HL-60 (cell line): ENCODE data around the gene ADRA2C.

Experiments used
- DNase-seq, 2 experiments: peaks; one replicate each; pipeline ENCODE4 v3.0.0-alpha.2; 2010 to 2020; ENCODE audit warnings: low read depth in 1 of 2, low spot score in 1 of 2
- H3K27ac ChIP-seq: fragments of 250-450 bp; sonication (Bioruptor Pico); replicated peaks from 2 replicates; pipeline ENCODE4 v1.5.1; 2020; ENCODE audit warnings: mild to moderate bottlenecking, moderate library complexity
- H3K27me3 ChIP-seq: fragments of 250-450 bp; sonication (Bioruptor Pico); 2 replicates; pipeline ENCODE4 v1.5.1; 2021; ENCODE audit warnings: mild to moderate bottlenecking, moderate library complexity; ENCODE audit not compliant: insufficient read depth, poor library complexity, severe bottlenecking
- H3K4me3 ChIP-seq: replicated peaks from 2 replicates; pipeline ENCODE4 v1.5.1; 2011; ENCODE audit warnings: mild to moderate bottlenecking, control low read depth, low read length; ENCODE audit not compliant: insufficient read depth
- GABPA ChIP-seq: IDR thresholded peaks from 2 replicates; pipeline ENCODE4 v1.6.1; 2012; ENCODE audit warnings: low read depth
- POLR2AphosphoS5 ChIP-seq: IDR thresholded peaks from 2 replicates; pipeline ENCODE4 v1.6.1; 2012; ENCODE audit warnings: low read depth
- SPI1 ChIP-seq: IDR thresholded peaks from 2 replicates; pipeline ENCODE4 v1.6.1; 2012; ENCODE audit warnings: low read depth, mild to moderate bottlenecking, borderline replicate concordance
- long read RNA-seq: library from polyadenylated mRNA; unstranded; transcript quantifications from one replicate; pipeline ENCODE4 v2.0.0, GENCODE V29; 2020
- TF ChIP-seq, protein P1 (sequence below): IDR thresholded peaks from 2 replicates; pipeline ENCODE4 v1.6.1; 2012; ENCODE audit warnings: low read depth; ENCODE audit not compliant: insufficient replicate concordance
- TF ChIP-seq, protein P2 (sequence below): IDR thresholded peaks from one replicate; pipeline ENCODE4 v1.5.1; 2011; ENCODE audit warnings: low read length, control low read depth, inconsistent platforms; ENCODE audit not compliant: insufficient read depth

ADRA2C gene
- long read RNA-seq = 0 reads

GRCh38 chr4:3766036-3766784 is at the start of gene ADRA2C:
Gene ADRA2C, plus strand, starts transcription at chr4:3766385. Its CDS starts 222 bp downstream, at chr4:3766607.
- Histone ChIP-seq H3K4me3 (no peak within 1 kb of the TSS; the same call in 1 of the 2 replicates), H3K27me3 (peaks cover 18% of the 10 kb centered on the region), H3K27ac (no peak within 1 kb of the TSS)
- TF ChIP-seq GABPA = no peak
- TF ChIP-seq, protein P1, sequence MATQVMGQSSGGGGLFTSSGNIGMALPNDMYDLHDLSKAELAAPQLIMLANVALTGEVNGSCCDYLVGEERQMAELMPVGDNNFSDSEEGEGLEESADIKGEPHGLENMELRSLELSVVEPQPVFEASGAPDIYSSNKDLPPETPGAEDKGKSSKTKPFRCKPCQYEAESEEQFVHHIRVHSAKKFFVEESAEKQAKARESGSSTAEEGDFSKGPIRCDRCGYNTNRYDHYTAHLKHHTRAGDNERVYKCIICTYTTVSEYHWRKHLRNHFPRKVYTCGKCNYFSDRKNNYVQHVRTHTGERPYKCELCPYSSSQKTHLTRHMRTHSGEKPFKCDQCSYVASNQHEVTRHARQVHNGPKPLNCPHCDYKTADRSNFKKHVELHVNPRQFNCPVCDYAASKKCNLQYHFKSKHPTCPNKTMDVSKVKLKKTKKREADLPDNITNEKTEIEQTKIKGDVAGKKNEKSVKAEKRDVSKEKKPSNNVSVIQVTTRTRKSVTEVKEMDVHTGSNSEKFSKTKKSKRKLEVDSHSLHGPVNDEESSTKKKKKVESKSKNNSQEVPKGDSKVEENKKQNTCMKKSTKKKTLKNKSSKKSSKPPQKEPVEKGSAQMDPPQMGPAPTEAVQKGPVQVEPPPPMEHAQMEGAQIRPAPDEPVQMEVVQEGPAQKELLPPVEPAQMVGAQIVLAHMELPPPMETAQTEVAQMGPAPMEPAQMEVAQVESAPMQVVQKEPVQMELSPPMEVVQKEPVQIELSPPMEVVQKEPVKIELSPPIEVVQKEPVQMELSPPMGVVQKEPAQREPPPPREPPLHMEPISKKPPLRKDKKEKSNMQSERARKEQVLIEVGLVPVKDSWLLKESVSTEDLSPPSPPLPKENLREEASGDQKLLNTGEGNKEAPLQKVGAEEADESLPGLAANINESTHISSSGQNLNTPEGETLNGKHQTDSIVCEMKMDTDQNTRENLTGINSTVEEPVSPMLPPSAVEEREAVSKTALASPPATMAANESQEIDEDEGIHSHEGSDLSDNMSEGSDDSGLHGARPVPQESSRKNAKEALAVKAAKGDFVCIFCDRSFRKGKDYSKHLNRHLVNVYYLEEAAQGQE = no peak
- TF ChIP-seq SPI1 = no peak
- TF ChIP-seq POLR2AphosphoS5 = no peak
- TF ChIP-seq, protein P2, sequence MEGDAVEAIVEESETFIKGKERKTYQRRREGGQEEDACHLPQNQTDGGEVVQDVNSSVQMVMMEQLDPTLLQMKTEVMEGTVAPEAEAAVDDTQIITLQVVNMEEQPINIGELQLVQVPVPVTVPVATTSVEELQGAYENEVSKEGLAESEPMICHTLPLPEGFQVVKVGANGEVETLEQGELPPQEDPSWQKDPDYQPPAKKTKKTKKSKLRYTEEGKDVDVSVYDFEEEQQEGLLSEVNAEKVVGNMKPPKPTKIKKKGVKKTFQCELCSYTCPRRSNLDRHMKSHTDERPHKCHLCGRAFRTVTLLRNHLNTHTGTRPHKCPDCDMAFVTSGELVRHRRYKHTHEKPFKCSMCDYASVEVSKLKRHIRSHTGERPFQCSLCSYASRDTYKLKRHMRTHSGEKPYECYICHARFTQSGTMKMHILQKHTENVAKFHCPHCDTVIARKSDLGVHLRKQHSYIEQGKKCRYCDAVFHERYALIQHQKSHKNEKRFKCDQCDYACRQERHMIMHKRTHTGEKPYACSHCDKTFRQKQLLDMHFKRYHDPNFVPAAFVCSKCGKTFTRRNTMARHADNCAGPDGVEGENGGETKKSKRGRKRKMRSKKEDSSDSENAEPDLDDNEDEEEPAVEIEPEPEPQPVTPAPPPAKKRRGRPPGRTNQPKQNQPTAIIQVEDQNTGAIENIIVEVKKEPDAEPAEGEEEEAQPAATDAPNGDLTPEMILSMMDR = no peak
- no peak for DNase-seq

GRCh38 chr4:3716631-3717235 is 49.5 kb upstream of the ADRA2C start:
- H3K27me3 ChIP-seq = no peaks in the 10 kb centered on the region
- TF ChIP-seq POLR2AphosphoS5 (no peak), SPI1 (no peak), GABPA (no peak)
- TF ChIP-seq, protein P1 = no peak
- TF ChIP-seq, protein P2 = no peak
- H3K27ac ChIP-seq = no peak overlapping the region
- H3K4me3 ChIP-seq = no peak overlapping the region
- DNase-seq = no peak

GRCh38 chr4:3717241-3717640 is 48.9 kb upstream of the ADRA2C start:
- H3K27ac ChIP-seq = no peak overlapping the region
- no peak for DNase-seq
- no peak overlapping the region for H3K4me3 ChIP-seq
- TF ChIP-seq, protein P1 = no peak
- TF ChIP-seq POLR2AphosphoS5 = no peak
- TF ChIP-seq, protein P2 = no peak
- no peak for TF ChIP-seq SPI1
- TF ChIP-seq GABPA = no peak
- no peaks in the 10 kb centered on the region for H3K27me3 ChIP-seq
